Prostate gland (tissue), 2 donors: ENCODE measurements around the gene COMT. TPM values are rescaled to one million over a fixed set of nuclear protein-coding genes. Genes with fewer than 3 reads are reported as not detected.
A peak's percentile ranks its signal among the peaks of the same experiment; 100 is the strongest.

Source experiments
- DNase-seq: peaks from one replicate; pipeline ENCODE4 v3.0.0-alpha.2; 2019; ENCODE audit warnings: low spot score
- H3K27ac ChIP-seq, 2 donors: fragments of 200-600 bp; sonication (generic); 2 replicates each; pipeline ENCODE4 v1.5.1; 2017 to 2019
- H3K27me3 ChIP-seq: fragments of 200-600 bp; sonication (generic); replicated peaks from 2 replicates; pipeline ENCODE4 v1.5.1; 2019; ENCODE audit not compliant: insufficient read depth
- H3K36me3 ChIP-seq, 2 donors: fragments of 200-600 bp; sonication (generic); 1 replicate in 1 of 2; 2 replicates in 1 of 2; pipeline versions ENCODE4 v1.5.1 to v1.8.1; 2017 to 2019
- H3K4me1 ChIP-seq: fragments of 200-600 bp; sonication (generic); replicated peaks from 2 replicates; pipeline ENCODE4 v1.5.1; 2019
- H3K4me3 ChIP-seq, 2 donors: fragments of 200-600 bp; sonication (generic); 2 replicates each; pipeline ENCODE4 v1.5.1; 2017 to 2019
- H3K9me3 ChIP-seq: fragments of 200-600 bp; sonication (generic); 2 replicates; pipeline ENCODE4 v1.5.1; 2017
- POLR2A ChIP-seq: fragments of 450-650 bp; IDR thresholded peaks from one replicate; pipeline ENCODE4 v1.6.1; 2016; ENCODE audit warnings: antibody characterized with exemption, mild to moderate bottlenecking
- POLR2AphosphoS5 ChIP-seq: sonication (generic); formaldehyde crosslinking; IDR thresholded peaks from one replicate; pipeline ENCODE4 v1.6.1; 2017; ENCODE audit warnings: antibody characterized with exemption
- WGBS: methylation state at CpG from one replicate; pipeline ENCODE4 v1.1.5; 2018; 5-methylcytosine and 5-hydroxymethylcytosine counted together
- intact Hi-C: fragments of 100-400 bp; cut with DNase I; formaldehyde crosslinking; loops from one replicate; pipeline ENCODE4 v1.14.2; 2022
- total RNA-seq, 2 donors: library from RNA; depleted of rRNA; stranded (reverse); fragments of >200 nt; gene quantifications; one replicate each; pipeline ENCODE4 v1.1.0, GENCODE V29; 2016
- TF ChIP-seq, protein P1 (sequence below), 4 experiments: fragments of 200-600 bp in 2 of 4; fragments of 450-650 bp in 2 of 4; sonication (generic) in 2 of 4; IDR thresholded peaks; 1 replicate in 3 of 4; 2 replicates in 1 of 4; pipeline ENCODE4 v1.5.1; 2016 to 2019; ENCODE audit warnings: antibody characterized with exemption in 4 of 4, mild to moderate bottlenecking in 2 of 4, moderate library complexity in 2 of 4

COMT gene
- total RNA-seq, 2 donors from 2014 or later, result 456 to 513 TPM

DNA sequence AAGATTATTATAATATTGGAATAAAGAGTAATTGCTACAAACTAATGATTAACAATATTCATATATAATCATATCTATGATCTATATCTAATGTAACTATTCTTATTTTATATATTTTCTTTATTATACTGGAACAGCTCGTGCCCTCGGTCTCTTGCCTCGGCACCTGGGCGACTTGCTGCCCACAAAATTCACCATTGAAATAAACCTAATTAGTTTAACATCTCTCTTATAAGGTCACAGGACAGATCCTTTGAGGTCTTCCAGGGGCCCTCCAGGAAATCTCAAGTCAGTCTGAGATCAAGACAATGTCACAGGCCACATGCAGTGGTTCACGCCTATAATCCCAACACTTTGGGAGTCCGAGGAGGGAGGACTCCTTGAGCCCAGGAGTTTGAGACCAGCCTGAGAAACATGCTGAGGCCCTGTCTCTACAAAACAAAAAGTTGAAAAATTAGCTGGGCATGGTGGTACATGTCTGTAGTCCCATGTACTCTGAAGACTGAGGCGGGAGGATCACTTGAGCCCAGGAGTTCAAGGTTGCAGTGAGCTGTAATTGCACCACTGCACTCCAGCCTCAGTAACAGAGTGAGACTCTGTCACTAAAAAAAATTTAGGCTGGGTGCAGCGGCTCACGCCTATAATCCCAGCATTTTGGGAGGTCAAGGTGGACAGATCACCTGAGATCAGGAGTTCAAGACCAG lies 6.6 kb downstream of the COMT start:
- H3K9me3 ChIP-seq, result no peaks in the 10 kb centered on the region
- 69% methylated on average over 9 of the region's 9 CpGs for WGBS
- no peaks in the 10 kb centered on the region for H3K36me3 ChIP-seq
- H3K27ac ChIP-seq, result peak overlapping the region in 1 of 2 donors; percentile 51
- no peaks in the 10 kb centered on the region for H3K27me3 ChIP-seq
- H3K4me1 ChIP-seq, result peaks cover 6% of the 10 kb centered on the region
- TF ChIP-seq POLR2AphosphoS5, result no peak
- no peak for TF ChIP-seq POLR2A
- TF ChIP-seq, protein P1, sequence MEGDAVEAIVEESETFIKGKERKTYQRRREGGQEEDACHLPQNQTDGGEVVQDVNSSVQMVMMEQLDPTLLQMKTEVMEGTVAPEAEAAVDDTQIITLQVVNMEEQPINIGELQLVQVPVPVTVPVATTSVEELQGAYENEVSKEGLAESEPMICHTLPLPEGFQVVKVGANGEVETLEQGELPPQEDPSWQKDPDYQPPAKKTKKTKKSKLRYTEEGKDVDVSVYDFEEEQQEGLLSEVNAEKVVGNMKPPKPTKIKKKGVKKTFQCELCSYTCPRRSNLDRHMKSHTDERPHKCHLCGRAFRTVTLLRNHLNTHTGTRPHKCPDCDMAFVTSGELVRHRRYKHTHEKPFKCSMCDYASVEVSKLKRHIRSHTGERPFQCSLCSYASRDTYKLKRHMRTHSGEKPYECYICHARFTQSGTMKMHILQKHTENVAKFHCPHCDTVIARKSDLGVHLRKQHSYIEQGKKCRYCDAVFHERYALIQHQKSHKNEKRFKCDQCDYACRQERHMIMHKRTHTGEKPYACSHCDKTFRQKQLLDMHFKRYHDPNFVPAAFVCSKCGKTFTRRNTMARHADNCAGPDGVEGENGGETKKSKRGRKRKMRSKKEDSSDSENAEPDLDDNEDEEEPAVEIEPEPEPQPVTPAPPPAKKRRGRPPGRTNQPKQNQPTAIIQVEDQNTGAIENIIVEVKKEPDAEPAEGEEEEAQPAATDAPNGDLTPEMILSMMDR (IDR thresholded peaks at IDR 0.05), result no peak
- no peak overlapping the region for H3K4me3 ChIP-seq
- intact Hi-C loops, result no loop called here
- DNase-seq, result no peak

DNA sequence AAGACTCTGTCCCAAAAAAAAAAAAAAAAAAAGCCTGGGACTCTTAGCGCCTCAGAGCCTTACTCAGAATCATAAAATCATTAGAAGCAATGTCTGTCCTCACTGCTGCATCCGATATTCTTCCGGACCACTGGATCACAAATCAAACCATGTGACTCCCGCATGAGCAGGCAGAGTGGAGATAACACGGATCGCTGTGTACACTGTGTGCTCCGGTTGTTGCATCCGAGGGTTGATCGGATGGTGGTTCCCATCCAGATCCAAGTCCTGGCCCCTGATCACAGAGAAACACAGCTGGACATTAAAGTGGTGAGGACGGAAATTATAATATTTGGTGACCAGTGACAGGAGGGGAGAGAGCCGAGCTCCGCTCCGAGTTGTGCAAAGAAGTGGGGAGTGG lies 9.8 kb downstream of the COMT start:
- Histone ChIP-seq H3K4me1 (peaks cover 14% of the 10 kb centered on the region), H3K36me3 (no peaks in the 10 kb centered on the region), H3K27ac (peak overlapping the region in 1 of 2 donors; percentile 19), H3K9me3 (no peaks in the 10 kb centered on the region), H3K4me3 (no peak overlapping the region), H3K27me3 (no peaks in the 10 kb centered on the region)
- intact Hi-C loops, result no loop called here
- no peak for DNase-seq
- 71% methylated on average over 13 of the region's 13 CpGs for WGBS
- TF ChIP-seq POLR2A (no peak), POLR2AphosphoS5 (no peak)
- TF ChIP-seq, protein P1 (IDR thresholded peaks at IDR 0.05), result no peak

DNA sequence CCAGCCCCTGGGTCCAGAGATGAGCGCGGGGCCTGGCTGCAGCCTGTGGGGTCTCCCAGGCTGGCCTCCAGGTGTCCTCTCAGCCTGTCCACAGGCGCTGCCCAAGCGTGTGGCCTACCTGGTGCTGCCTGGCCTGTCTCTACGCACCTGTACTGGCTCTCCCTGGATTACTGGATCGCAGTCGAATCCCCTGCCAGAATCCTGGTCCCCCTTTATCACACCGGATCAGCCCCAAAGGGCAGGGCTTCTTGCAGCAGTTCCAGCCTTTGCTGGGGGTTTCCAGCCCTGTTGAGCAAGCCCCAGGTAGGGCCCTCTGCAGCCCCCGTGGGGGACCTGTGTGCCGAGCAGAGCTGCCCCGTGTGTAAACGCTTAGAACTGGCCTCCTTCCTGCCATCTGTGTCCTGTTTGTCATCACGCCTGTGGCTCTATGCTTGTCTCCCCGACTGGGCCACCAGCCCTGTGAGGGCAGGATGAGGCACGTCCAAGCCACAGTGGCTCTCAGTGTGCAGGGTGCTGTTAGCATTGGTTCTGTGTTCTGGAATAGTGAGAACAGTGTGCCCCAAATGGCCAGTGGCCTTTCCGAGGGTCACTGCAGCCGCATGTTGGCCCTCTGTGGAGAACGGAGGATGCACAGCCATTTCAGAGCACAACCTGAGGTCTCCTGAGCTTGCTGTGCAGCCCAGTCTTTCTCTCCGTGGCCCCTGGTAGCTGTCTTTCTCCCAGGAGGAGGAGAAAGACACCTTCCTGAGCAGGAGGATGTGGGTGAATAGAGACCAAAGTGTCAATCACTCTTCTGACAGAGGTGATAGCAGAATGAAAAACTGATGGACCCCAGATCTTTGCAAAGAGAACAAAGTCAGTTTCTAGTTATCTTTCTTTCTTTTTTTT lies 13.9 kb downstream of the COMT start:
- Histone ChIP-seq H3K4me1 (peaks cover 18% of the 10 kb centered on the region), H3K36me3 (no peaks in the 10 kb centered on the region), H3K27ac (peak overlapping the region; percentile 24 to 60), H3K9me3 (no peaks in the 10 kb centered on the region), H3K27me3 (no peaks in the 10 kb centered on the region), H3K4me3 (no peak overlapping the region)
- intact Hi-C loops, result no loop called here
- peak; percentile 58 for DNase-seq
- TF ChIP-seq POLR2A, result no peak
- TF ChIP-seq POLR2AphosphoS5, result peak; percentile 44
- 36% methylated on average over 19 of the region's 19 CpGs for WGBS

DNA sequence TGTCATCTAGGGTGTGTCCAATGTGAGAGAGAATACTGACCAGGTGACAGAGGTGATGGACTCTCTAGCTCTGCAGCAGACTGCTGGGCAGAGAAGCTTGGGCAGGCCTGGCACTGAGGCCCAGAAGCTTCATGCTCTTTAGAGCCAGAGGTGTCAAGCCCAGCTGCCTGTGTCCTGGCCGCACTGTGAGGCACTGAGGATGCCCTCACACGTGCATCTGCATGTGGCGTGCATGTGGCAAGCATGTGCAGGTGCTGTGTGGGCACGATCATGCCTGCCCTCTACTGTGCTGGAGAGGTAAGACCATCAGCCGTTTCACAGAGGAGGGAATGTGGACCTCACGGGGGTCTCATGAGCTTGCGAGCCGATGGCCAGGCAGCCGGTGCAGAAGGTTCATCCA lies 15.9 kb downstream of the COMT start:
- no peak for DNase-seq
- TF ChIP-seq POLR2AphosphoS5 (no peak), POLR2A (no peak)
- TF ChIP-seq, protein P1 (IDR thresholded peaks at IDR 0.05), result no peak
- Histone ChIP-seq H3K4me1 (peaks cover 19% of the 10 kb centered on the region), H3K36me3 (no peaks in the 10 kb centered on the region), H3K27ac (no peak overlapping the region), H3K9me3 (no peaks in the 10 kb centered on the region), H3K27me3 (no peaks in the 10 kb centered on the region), H3K4me3 (no peak overlapping the region)
- WGBS, result 94% methylated on average over 9 of the region's 9 CpGs
- intact Hi-C loops, result no loop called here
